GM18519 (cell line): Measurements from ENCODE around the gene BRD1.

Source experiments
- ATAC-seq: cut with Tn5 transposase; IDR thresholded peaks from one replicate; pipeline ENCODE4 v1.9.1; 2021; ENCODE audit warnings: mild to moderate bottlenecking, moderate library complexity; ENCODE audit not compliant: unreplicated experiment, low FRiP score

Gene BRD1

GRCh38 chr22:49803737-49804375, 23.8 kb downstream of the BRD1 start:
- no peak for ATAC-seq

DNA sequence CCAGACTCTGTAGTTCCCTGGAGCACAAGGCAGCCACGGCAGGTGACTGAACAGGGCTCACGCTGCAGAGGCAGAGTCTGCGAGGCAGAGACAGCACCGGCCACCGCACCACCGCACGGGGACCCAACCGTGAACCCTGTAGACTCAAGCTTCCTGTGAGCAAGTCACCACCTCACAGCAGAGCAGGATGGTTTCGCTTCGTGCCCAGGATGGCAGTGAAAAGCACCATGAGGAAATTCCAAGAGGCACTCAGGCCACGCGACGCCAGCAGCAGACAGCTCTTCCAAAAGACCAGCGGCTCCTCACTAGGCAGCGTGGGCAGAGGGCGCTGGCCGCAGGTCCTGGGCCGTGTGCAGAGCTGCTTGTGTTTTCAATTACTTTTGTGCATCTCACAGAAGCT, 24.5 kb downstream of the BRD1 start:
- no peak for ATAC-seq

GRCh38 chr22:49801391-49802060, 26.1 kb downstream of the BRD1 start:
- ATAC-seq, result no peak

- ATAC-seq, result no peak
Measured at GRCh38 chr22:49800408-49801238, 27.1 kb downstream of the BRD1 start.

GRCh38 chr22:49799431-49800075, 28.1 kb downstream of the BRD1 start:
- ATAC-seq, result no peak

DNA sequence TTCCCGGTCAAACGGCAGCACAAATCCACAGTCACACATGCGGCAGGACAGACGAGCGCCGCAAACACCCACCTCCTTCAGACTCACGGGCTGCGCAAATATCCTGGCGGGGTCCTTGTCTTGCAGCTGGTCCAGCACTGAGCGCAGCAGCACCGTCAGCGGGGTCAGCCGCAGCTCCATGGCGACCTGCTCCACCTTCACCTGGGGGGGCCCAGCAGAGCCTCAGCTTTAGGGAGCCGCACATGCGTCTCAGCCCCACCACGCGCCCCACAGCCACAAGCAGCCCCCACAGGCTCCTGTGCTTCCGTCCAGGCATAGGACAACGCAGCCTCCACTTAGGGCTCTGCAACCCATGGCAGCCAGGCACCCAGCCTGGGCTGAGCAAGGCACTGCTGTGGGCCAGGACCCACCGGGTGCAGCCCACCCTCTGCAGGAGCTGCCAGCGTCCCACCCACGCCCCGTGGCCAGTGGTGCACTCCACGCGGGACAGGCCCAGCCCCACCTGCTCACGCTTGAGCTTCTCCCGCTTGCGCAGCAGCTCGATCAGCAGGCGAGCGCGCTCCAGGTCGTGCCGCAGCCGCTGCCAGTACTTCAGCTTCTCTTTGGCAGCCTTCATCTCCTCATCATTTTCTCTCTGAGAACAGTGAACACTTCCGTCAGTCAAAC, 29.1 kb downstream of the BRD1 start:
- no peak for ATAC-seq

DNA sequence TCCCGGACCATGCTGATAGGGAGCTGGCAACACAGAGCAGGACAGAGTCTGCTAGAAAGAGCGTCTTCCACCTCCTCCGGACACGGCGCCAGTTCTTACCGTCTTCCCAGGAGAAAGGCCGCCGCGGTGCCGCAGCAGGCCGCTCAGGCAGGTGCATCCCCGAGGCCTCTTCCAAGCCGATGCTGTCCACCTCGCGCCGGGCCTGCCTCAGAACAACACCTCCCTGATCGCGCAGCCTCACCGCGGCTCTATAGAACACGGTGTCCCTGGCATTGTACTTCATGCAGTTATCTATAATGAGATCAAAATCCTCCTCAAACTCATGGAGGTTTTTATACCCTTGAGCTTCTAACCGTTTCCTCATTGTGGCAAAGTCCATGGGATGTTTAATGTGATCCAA, 30.0 kb downstream of the BRD1 start:
- ATAC-seq, result no peak

DNA sequence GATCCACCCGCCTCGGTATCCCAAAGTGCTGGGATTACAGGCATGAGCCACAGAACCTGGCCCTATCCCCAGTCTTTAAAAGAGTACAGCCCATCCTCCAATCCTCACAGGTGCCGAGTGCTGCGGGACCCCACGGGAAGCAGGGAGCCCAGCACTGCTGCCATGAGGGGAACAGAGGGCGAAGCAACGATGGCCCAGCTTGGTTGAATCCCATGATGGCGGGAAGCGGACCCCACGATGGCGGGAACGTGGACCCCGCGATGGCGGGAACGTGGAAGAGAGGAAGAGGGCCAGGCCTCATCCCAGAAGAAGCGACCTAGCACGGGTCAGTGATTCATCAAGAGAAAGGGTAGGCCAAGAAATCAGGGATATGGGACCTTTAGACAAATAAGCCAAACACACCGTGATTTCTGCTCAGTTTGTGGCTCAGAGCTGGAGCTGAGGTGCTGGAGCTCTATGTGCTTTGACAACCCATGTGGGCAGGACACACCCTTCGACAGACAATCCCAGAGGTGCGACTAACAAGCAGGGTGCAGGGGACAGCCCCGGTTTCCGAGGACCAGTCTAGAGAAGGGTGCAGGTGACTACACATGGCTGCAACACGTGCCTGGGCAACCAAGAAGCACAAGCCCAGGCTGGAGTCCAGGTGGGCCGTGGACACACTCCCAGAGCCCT, 30.9 kb downstream of the BRD1 start:
- ATAC-seq, result no peak

DNA sequence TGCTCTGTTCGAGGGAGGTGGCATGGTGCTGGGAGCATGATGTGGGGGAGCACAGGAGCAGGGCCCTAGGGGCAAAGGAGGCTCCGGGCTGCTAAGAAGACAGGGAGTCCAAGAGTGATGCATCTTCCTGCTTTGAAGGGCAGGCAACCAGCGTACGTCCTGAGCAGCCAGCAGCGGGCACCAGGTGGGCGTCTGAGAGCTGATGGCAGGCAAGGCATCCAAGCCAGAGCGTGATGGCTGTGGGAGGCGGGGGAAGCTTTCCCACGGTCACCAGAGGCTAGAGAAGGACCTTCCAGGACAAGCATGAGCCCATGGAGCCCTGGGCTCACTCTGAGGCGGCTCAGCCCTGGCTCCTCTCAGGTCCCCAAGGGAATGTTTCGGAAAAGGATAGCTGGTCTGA, 32.2 kb downstream of the BRD1 start:
- ATAC-seq, result no peak

- no peak for ATAC-seq
Measured at GRCh38 chr22:49793871-49794270, 33.8 kb downstream of the BRD1 start.

DNA sequence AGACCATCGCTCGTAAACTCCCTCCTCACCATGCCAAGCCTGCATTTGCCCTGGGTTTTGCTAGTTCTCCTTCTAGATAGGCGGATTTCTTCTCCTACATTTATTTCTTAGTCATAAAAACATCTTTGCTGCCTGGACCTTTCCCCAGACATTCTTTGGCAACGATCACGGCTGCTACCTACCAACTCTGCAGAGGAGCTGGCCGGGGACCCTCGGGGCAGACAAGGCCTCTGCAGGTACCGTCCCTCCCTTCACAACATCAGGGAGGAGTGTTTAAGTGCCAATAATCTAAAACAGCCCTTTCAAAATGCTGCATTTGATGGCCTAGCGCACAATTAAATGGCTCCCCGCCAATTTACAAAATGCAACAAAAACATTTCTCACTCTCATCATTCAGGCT, 34.4 kb downstream of the BRD1 start:
- no peak for ATAC-seq

DNA sequence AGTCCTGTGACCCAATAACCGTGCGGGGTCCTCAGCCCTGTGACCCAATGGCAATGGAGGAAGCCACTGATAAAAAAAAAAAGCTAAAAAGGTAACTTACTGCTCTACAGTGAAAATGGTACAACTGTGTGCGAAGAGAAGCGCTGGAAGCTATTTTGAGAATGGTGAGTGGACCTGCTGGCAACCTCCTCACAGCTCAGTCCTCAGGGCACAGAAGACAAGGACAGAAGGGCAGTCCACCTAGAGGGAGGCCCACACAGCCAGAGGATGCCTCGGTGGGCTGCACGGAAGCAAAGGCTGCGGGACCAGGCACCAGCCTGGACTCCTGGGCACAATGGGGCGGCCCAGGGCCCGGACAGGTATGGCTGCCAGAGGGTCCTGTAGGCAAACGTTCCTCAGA, 35.6 kb downstream of the BRD1 start:
- no peak for ATAC-seq

- ATAC-seq, result no peak
Measured at GRCh38 chr22:49791682-49792081, 36.0 kb downstream of the BRD1 start.

GRCh38 chr22:49790912-49791311, 36.8 kb downstream of the BRD1 start:
- no peak for ATAC-seq

DNA sequence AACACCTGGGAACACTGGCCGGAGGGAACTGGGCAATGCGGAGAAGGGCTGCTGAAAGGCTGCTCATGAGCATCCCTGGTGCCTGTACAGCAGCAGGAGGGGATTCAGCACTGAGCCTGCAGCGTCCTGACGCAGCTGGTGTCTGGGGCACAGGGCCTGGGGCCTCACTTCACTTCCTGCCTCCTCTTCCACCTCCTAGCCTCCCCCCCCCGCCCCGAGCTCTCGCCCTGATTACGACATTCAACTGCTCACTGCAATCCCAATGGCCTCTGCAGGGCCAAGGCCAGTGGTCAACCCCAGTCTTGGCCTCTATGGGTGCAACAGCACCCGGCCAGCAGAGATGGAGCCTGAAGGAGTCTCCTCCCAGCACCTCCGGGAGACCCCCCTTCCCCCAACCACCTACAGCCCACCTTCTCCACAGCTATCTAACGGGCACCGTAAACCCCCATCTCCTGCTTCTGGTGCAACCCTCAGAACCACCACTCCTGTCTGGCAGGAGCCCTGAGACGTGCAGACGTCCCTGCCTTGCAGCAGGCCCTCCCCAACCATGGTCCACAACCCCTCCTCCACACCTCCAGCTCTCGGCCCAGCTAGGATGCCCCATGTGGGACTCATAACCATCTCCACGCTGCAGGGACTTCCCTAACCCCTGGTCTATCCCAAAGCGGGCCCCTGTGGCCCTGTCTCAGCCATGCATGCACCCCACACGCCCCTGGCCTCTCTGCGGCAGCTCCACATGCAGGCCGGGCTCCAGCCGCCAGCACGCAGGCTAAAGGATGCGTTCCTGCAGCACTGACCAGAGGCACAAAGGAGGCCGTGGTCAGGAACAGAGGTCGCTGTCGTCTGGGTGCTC, 38.2 kb downstream of the BRD1 start:
- no peak for ATAC-seq

GRCh38 chr22:49788504-49788903, 39.2 kb downstream of the BRD1 start:
- ATAC-seq, result no peak

GRCh38 chr22:49787861-49788260, 39.8 kb downstream of the BRD1 start:
- ATAC-seq, result no peak

DNA sequence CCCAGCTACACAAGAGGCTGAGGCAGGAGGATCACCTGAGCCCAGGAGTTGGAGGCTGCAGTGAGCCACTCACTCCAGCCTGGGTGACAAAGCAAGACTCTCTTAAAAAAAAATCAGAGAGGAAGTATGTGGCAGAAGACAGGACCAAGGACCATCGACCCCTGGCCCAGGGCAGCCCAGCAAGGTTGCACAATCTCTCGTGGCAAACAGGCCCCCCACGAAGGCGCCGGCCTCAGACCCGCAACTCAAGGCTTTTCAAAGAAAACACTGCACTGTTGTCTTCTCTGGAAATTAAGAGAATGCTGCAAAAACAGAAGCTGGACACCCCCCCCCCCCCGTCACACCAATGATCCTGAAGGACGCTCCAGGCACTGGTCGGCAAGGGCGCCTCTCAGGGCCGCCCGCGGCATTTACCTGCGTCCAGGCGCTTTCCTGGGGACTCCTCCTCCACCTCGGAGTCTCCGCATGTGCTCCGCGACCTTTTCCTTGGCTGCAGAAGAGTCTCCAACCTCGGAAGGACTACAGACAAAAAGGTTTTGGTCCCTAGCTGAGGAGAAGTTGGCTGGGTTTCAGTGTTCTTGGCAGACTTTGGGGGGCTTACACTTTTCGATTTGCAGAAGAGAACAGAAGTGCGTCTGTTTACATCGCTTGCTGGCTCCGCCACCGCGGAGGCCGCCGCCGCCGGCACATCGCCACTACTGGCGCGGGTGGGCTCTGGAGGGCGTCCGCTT, 40.5 kb downstream of the BRD1 start:
- ATAC-seq, result no peak
